Activated CD4-positive, alpha-beta T cell treated with anti-CD3 and anti-CD28 coated beads, Interleukin-2, amount 50 U/mL, for 1 hour (primary cell): Measurements from ENCODE around the gene ROBO2.

Source experiments
- DNase-seq: peaks from one replicate; pipeline ENCODE4 v3.0.0-alpha.2; 2020

Gene ROBO2

DNA sequence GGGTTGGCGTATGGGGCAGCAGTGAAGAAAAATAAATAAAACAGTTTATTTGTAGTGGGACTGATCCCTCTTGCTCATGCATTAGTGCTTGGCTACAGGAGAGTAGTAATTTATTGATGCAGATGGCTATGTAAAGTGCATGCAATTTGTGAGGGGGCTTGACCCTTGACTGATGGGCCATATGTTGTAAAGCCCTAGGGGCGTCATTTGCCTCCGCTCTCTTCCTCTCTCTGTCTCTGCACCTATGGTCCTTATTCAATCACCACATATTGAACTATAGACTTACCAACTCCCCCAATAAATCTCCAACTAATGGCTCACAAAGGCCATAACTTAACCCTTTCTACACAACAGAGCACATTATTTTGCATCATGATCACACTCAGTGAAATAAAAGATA lies 227.7 kb downstream of the ROBO2 start:
- no peak for DNase-seq

DNA sequence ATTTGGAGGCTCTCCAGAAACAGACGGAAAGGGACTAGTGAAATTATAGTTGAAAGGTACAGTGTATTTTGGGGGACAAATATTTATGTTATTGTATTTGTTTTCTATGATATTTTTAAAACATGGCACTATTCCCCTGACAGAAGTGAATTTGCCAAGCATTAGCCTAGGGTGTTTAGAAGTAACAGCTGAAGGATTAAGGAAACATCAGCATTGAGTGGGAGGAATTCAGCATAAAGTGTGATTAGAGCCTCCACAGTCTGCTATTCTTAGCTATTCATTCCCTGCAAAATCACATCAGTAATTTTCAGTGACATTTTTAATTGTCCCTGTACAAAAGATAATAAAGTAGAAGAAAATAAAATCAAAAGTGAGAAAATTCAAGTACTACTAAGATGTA lies 231.4 kb downstream of the ROBO2 start:
- DNase-seq, result no peak

- DNase-seq, result no peak
Measured at GRCh38 chr3:77271711-77272110, 231.8 kb downstream of the ROBO2 start.

GRCh38 chr3:77279276-77279675 lies 239.4 kb downstream of the ROBO2 start:
- DNase-seq, result no peak

DNA sequence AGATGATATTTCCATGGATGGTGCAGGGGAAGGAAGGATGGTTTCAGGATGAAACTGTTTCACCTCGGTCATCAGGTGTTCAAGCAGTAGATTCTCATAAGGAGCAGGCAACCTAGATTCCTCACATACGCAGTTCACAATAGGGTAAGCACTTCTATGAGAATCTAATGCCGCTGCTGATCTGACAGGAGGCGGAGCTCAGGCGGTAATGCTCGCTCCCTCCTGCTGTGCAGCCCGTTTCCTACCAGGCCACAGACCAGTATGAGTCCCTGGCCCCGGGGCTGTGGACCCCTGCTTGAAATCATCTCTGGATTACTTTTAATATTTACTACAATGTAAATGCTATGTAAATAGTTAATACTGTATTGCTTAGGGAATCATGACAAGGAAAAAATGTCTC lies 241.8 kb downstream of the ROBO2 start:
- no peak for DNase-seq

DNA sequence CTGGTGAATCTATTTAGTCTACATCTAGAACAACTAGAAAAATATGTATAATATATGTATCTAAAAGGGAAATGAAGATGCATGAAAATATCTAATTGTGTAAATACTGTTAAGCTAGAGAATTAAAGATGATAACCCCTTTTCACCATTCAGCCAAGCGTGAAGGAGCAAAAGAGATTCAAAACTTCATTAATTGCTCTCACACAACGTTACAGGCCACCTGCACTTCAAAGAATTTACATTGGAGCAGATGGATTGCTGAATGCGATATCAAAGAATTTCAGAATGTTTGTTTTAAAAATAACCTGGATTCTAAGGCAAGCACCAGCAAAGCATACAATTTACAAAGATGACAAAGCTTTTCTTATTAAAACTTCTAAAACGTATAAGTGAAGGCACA lies 243.2 kb downstream of the ROBO2 start:
- DNase-seq, result no peak

GRCh38 chr3:77288348-77288747 lies 248.4 kb downstream of the ROBO2 start:
- DNase-seq, result no peak

GRCh38 chr3:77296527-77296926 lies 256.6 kb downstream of the ROBO2 start:
- no peak for DNase-seq

GRCh38 chr3:77298417-77298816 lies 258.5 kb downstream of the ROBO2 start:
- DNase-seq, result no peak

DNA sequence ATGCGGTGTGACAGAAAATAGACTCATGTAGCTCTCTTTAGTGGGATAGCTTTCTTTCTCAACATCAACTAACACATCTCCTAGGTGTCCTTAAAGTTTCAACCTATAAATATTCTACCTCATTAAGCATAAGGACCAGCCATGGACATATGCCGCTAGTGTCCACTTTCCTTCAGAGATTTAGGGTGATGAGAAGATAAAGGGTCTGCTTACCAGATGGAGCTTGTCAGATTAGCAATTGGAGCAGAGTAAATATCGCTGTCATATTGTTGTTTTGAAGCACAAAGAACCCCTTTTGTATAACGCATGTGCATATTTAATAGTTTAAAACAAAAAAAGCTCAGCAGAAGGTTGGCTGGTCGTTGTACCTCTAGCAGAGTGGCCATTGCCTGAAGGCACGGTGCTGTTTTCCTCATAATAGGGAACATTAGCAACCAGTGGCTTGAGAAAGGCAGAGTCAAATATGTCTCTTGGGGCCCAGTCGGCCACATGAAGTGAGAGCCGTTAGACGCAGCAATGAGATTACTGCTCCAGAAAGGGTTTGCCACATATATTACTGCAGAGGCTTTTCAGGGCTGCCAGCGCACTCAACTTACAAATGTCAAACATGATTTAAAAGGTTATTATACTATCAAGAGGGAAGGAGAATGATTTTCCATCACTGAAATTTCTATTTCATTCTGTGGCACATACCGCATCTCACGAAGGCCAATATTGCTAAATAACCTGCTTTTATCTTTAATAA lies 264.2 kb downstream of the ROBO2 start:
- DNase-seq, result no peak

DNA sequence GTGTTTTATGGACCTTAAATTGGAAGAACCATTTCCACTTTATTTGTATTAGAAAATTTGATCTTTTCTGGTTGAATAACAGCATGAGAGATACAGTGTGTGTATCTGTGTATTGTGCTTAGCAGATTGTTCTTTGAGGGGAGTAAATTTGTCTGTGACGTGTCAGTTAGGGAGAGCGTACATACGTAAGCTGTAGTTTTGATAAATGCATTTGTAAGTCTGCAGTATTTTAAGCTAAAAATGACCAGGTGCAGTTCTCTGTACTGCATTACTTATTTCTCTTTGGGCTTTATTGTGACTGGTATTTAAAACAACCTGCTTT lies 264.8 kb downstream of the ROBO2 start:
- no peak for DNase-seq

DNA sequence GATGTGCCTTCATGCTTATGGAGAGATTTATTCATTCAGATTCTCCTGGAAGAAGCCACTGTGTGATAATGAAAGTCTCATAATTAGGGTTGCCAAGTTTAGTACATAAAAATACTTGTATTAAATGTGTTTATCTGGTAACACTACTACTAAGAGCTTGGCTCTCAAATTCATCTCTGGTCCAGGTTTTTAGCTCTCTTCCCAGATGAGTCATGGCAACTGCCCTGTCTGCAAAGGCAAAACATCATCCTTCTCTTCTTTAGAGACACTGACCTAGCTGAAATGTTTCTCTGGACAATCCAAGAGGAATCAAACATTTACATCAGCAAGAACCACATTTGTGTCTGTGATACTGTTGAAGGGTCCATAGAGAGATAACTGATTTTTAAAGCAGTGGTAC lies 269.6 kb downstream of the ROBO2 start:
- no peak for DNase-seq

DNA sequence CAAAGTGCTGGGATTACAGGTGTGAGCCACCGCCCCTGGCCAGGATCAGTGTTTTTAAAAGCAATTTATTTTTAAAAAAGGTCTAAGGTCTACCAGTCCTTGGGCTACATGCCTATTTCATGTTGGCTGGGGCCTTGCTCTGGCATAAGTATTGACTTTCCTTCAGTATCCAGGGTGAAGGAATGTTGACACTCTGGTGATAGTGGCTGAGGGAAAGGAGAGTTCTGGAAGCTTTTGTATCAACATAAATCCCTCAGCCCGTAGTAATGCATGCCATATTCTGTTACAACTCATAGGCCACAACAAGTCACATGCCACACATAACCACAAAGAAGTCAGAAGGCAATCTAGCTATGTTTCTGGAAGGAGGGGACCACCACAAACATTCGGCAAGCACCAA lies 273.9 kb downstream of the ROBO2 start:
- no peak for DNase-seq

DNA sequence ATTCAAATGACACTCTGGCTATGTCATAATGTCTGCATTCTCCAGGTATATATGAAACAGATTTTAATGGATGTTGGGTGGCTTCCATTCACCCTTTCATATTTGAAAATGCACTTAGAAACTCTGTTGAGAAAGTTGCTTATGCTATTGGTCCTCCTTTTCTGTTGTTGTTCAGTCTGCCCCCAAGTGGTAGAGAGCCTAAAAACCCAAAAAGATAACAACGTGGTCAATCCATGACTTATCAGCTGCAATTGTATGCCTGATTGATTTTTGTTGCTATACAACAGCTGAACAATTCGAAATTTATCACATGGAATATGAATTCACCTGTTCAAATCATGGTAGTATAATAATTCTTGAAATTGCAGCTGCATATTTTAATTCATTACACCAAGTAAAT lies 279.8 kb downstream of the ROBO2 start:
- no peak for DNase-seq

GRCh38 chr3:77320514-77320913 lies 280.6 kb downstream of the ROBO2 start:
- no peak for DNase-seq

DNA sequence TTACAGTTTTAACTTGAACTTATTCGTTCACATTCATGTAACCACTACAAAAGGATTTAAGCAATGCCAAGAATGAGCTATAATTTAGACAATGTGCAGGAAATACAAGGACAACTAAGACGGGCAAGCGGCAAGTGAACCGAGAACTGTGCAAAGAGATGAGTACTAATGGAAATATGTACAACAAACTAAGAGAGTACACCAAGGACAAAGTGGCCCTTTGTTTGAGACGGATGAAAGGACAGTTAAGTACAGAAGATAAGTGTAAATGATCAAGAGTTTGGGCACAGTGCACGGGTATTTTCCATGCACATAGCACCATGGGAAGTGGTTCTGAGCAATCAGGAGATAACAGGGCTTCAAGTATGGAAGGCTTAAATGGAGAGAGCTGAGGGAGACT lies 281.7 kb downstream of the ROBO2 start:
- no peak for DNase-seq

GRCh38 chr3:77323626-77324025 lies 283.7 kb downstream of the ROBO2 start:
- DNase-seq, result no peak

DNA sequence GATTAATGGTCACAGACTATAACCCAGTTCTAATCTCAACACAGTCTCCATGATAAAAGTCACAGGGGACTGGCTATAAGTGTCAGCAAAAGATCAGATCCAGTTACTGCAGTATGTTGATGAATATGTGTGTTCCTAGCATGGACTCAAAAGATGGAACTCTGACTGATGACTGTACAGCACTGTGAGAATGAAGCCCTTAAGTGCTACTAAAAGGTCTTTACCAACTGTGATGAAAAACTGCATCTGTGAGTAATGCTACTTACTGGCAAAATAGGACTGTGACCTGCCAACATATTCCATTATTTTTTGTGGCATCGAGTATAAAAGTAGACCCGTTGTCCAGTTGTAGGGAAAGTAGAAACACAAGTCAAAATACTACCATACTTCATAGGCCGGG lies 284.2 kb downstream of the ROBO2 start:
- DNase-seq, result no peak

DNA sequence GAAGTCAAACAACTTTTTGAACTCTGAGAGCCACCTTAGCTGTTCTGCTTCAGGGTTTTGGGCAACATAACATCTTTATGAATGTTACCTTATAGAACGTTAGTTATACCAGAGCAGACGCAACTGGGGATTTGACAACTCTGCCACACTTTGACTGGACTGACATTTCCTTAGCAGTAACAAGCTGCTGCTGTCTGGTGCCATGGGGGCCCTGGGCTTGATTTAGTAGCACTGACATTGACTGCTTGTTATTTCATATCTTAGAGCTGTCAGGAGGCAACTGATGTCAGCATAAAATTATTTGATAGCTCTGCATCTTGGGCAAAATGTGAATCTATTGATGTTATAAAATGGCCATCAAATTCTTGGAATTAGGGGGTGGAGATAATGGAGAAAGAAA lies 285.4 kb downstream of the ROBO2 start:
- DNase-seq, result no peak

- no peak for DNase-seq
Measured at GRCh38 chr3:77325702-77326101, 285.8 kb downstream of the ROBO2 start.

DNA sequence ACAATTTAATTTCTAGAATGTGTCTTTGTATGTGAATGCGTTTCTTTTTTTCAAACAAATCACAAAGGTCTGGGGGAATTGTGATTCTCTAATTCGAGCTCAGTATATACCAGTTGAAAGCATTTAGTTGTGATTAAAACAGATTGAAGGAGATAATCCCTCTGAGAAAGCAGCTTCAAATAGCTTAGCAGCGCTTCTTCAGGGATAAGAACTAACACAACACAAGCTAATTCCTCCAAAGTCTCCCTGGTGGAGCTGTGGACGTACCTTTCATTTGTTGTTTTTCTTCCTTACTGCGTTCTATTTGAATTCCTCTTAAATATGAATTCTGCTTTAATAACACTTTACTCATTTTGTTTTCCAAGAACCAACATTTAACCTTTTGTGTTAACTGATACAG lies 286.7 kb downstream of the ROBO2 start:
- no peak for DNase-seq

- no peak for DNase-seq
Measured at GRCh38 chr3:77328690-77329089, 288.8 kb downstream of the ROBO2 start.

GRCh38 chr3:77329116-77329515 lies 289.2 kb downstream of the ROBO2 start:
- no peak for DNase-seq

DNA sequence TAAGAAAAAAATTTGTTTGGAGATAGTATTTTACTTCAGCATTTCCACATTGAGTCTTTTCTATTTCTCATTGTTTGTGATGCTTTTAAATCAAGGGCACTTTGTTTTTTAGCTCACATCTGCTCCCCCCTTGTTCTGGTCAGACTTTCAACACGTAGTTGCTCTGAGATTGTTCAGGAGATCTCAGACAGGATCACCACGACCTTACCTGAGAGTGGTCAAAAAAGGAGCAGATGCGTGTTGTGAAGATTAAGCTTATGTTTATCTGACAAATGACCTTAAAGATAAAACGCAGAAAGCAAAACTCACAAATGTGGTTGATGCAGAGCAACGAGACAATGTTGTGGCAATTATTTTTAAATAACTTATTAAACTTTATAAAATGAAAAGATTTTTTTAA lies 298.3 kb downstream of the ROBO2 start:
- DNase-seq, result no peak

DNA sequence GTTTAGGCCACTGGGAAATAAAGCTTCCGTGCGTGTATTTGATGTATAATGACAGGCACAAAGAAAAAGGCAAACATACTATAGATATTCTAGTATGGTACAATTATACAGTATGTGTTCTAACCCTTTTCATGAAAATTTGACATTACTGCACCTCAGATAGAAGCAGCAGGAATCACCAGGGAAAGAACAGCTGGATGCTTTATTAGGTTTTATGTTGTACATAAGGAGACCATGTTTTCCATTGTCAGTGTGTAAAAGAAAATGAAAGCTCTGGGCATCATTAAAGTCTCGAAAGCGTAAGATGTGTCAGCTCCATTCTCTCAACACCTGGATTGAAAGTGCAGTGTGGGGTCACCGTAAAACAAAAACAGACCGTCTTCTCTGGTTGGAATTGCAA lies 302.1 kb downstream of the ROBO2 start:
- DNase-seq, result no peak

- DNase-seq, result no peak
Measured at GRCh38 chr3:77342688-77343087, 302.8 kb downstream of the ROBO2 start.
